Right cardiac atrium (tissue), 5 donors: Measurements from ENCODE around the gene MYO10. TPM values are rescaled to one million over a fixed set of nuclear protein-coding genes. Genes with fewer than 3 reads are reported as not detected.

ENCODE experiments used
- ATAC-seq, 2 donors: fragments of 200-7000 bp; cut with Tn5 transposase; one replicate each; pipeline versions ENCODE4 v1.8.0 to v1.9.1; 2020; ENCODE audit warnings: moderate library complexity in 2 of 2, mild to moderate bottlenecking in 1 of 2
- DNase-seq, 3 donors: peaks; one replicate each; pipeline ENCODE4 v3.0.0-alpha.2; 2020
- H3K27ac ChIP-seq: one replicate; pipeline ENCODE4 v1.5.1; 2013; ENCODE audit warnings: mild to moderate bottlenecking, low read length, control low read depth, moderate library complexity
- H3K27me3 ChIP-seq: one replicate; pipeline ENCODE4 v1.6.1; 2013; ENCODE audit not compliant: control insufficient read depth, insufficient read depth
- H3K4me1 ChIP-seq: one replicate; pipeline ENCODE4 v1.6.1; 2013; ENCODE audit warnings: low read length; ENCODE audit not compliant: control insufficient read depth, insufficient read depth
- H3K4me3 ChIP-seq: one replicate; pipeline ENCODE4 v1.5.1; 2013; ENCODE audit warnings: low read length, control low read depth
- H3K9me3 ChIP-seq: one replicate; pipeline ENCODE4 v1.6.1; 2013; ENCODE audit warnings: low read length; ENCODE audit not compliant: control insufficient read depth
- WGBS: extraction: QIAGEN DNeasy Blood & Tissue Kit; methylation state at CpG from one replicate; pipeline ENCODE4 v1.1.7; 2013; 5-methylcytosine and 5-hydroxymethylcytosine counted together
- intact Hi-C, 4 donors: fragments of 100-400 bp; cut with DNase I; formaldehyde crosslinking; loops; one replicate each; pipeline versions ENCODE4 v1.11.0 to v1.14.0; 2022 to 2023
- polyA plus RNA-seq: library from polyadenylated mRNA; stranded (reverse); fragments of 200-250 nt; gene quantifications from one replicate; pipeline ENCODE4 v1.2.3, GENCODE V29; 2013
- total RNA-seq, 4 donors: library from RNA; stranded (reverse); fragmentation: NEBNext Ultra II Directional; extraction: Animal tissue kit (Norgen Biotek cat#: 25700); gene quantifications; one replicate each; pipeline ENCODE4 v1.2.1, GENCODE V29; 2021
- donor health status: healthy with polysubstance abuse.
- donor health status: DM: no; HTN: yes; CAD: no.
- donor health status: DM: no; HTN: no; CAD: no.
- donor health status: DM: no; HTN: yes; CAD: no; lungs with severe emphysema.
- donor health status: DM: yes; HTN: yes; CAD: no.

MYO10 gene
- total and polyA plus RNA-seq, 5 donors, result 2.1 to 4.3 (median 3.1) TPM

DNA sequence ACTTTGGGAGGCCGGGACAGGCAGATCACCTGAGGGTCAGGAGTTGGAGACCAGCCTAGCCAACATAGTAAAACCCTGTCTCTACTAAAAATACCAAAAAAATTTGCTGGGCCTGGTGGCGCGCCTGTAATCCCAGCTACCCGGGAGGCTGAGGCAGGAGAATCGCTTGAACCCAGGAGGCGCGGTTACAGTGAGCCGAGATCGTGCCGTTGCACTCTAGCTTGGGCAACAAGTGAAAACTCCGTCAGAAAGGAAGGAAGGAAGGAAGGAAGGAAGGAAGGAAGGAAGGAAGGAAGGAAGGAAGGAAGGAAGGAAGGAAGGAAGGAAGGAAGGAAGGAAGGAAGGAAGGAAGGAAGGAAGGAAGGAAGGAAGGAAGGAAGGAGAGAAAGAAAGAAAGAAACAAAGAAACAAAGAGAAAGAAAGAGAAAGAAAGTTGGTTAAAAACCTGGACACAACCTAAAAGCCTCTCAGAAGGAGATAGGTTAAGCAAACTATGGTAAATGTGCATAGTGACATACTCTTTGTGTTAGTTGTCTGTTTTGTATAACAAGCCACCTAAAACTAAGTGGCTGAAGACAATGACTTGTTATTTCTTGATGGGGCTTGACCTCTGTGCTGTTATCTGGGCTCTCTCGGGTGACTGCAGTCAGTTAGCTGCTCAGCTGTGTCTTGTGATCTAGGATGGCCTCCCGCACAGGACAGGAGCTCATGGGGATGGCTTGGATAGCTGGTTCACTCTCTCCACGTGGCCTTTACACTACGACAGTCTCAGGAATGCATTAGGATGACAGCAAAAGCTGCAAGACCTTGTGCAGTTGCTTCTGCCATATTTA lies 8.0 kb upstream of the MYO10 start:
- intact Hi-C loops, result no loop called here
- Histone ChIP-seq H3K9me3 (peaks cover 2% of the 10 kb centered on the region), H3K27me3 (no peaks in the 10 kb centered on the region), H3K4me3 (no peak overlapping the region), H3K27ac (no peak overlapping the region), H3K4me1 (no peaks in the 10 kb centered on the region)
- no peak for ATAC-seq
- no peak for DNase-seq
- WGBS, result 72% methylated on average over 15 of the region's 15 CpGs

DNA sequence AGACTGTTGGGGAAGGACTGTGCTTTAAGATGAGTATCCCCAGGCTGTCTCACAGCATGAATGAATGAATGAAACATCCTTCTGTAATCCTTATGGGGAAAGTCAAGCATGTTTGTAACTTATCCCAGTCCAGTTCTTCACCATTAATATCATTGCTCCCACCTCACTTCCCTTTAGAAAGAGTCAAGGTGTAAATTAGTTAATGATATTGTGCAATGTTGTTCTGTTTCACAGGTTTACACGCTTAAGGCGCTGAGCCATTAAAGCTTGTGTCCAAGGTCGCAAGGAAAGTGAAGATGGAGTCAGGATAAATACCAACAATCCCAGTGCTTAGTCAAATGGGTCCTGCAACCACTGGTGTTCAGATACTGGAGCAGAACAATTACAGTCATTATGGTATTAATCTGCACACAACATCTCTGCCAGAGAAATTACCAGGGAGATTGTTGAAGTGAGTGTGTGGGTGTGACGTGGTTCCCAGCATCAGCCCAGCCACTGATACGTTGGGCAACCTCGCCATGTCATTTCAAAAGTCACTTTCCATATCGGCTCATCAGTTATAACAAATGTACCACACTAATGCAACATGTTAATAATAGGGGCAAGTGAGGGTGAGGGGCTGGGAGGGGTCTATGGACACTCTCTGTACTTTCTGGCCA lies 1.5 kb upstream of the MYO10 start:
- Histone ChIP-seq H3K9me3 (no peaks in the 10 kb centered on the region), H3K4me3 (no peak overlapping the region), H3K4me1 (peaks cover 2% of the 10 kb centered on the region), H3K27me3 (no peaks in the 10 kb centered on the region), H3K27ac (no peak overlapping the region)
- WGBS, result 78% methylated on average over 7 of the region's 7 CpGs
- DNase-seq, result no peak
- ATAC-seq, result no peak
- intact Hi-C loops, result loop anchor here in 2 of 4 donors (10.0 kb wide), 4 partner anchors 127 to 247 kb away; no protein-coding TSS in a partner anchor

DNA sequence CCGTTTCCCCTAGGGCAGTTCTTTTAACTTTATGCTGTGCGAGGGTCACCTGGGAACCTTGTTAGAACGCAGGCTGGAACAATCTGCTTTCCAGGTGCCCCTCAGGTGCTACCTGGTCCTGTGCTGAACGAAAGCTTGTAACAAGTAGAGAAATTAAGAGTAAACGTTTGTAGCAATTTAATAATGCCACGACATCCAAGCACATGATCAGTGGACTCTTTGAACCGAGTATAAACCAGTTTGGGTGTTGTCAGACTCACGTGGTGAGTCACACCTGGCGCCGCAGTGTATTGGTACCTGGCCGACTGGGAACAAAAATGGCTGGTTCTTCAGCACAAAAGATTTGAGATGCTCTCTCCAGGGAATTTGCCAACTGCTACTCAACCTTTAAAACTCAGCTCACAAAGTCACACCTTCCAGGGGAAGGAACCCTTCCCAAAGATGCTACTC lies 926 bp upstream of the MYO10 start:
- no peaks in the 10 kb centered on the region for H3K27me3 ChIP-seq
- peak overlapping the region; percentile 13 for H3K27ac ChIP-seq
- peak overlapping the region; percentile 51 for H3K4me3 ChIP-seq
- peaks cover 2% of the 10 kb centered on the region for H3K4me1 ChIP-seq
- intact Hi-C loops, result loop anchor here in 2 of 4 donors (10.0 kb wide), 4 partner anchors 128 to 248 kb away; no protein-coding TSS in a partner anchor
- no peaks in the 10 kb centered on the region for H3K9me3 ChIP-seq
- ATAC-seq (no peak), DNase-seq (no peak)
- 31% methylated on average over 11 of the region's 11 CpGs for WGBS

DNA sequence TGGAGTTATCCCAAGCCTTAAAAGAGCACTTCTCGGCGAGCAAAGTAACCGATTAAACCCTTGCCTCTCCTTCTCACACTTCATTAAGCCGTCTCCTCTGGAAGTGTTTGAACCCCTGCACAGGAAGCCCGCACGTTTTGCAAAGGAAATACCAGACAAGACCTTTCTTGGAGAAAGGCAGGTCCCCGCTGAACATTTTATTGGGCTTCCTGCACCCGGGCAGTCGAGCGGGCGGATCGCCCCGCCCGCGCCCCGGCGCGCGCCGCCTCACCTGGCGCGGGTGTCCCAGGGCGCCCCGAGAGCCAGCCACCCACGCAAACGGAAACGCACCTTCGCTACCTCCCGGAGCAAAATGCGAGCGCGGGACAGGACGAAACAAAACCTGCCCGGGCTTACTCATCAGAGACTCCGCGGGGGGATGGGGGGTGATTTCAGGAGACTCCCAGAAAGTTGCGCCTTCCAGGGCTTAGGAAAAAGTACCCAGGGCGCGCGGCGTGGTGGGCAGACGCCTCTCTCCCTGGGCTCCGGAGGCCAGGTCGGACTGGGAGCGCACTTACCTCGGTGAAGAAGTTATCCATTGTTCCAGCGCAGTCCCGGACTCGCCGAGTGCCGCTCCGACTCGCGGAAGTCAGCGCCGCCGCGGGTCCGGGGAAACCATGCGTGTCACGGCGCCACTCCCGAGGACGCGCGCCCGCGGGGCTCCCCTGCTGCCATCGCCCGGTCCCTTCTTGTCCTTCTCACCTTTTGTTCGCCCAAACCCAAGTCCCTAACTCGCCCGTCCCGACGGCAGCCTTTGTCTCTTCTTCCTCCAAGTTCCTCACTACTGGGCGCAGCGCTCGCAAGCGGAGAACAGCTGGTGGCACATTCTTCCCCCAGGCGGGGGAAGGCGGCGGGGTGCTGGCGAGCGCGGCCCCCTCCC lies 598 bp downstream of the MYO10 start:
- H3K4me3 ChIP-seq, result peak overlapping the region; percentile 51
- under 1% methylated on average over 85 of the region's 85 CpGs for WGBS
- peak overlapping the region; percentile 0 for H3K27ac ChIP-seq
- peaks cover 2% of the 10 kb centered on the region for H3K4me1 ChIP-seq
- ATAC-seq, result peak; percentile 22 to 58
- H3K27me3 ChIP-seq, result no peaks in the 10 kb centered on the region
- H3K9me3 ChIP-seq, result no peaks in the 10 kb centered on the region
- intact Hi-C loops, result loop anchor here in 2 of 4 donors (10.0 kb wide), 4 partner anchors 129 to 249 kb away; no protein-coding TSS in a partner anchor
- peak; percentile 46 to 75 (median 52) for DNase-seq

DNA sequence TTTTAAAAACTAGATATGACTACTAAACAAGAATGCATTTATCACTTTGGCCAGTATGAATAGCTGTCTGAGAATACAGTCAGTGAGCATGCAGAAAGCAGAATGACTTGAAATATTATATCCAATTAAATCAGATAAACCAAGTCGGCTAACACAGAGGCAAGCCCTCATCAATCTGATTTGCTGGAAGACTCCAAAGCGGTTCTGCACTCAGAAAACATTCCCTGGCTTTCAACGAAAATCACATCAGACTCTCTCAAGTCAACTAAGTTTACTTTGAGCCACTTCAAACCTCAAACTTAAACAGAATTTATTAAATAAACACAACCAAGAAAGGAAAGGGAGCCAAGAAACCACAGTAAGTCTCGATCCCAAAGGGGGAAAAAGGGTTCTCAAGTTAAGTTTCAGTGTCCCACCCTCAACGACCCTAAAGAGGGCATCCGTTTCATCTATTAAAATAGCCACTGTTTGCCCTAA lies 1.4 kb downstream of the MYO10 start:
- 5% methylated on average over 6 of the region's 6 CpGs for WGBS
- DNase-seq (no peak), ATAC-seq (no peak)
- H3K4me3 ChIP-seq, result peak overlapping the region; percentile 51
- H3K27me3 ChIP-seq, result no peaks in the 10 kb centered on the region
- H3K9me3 ChIP-seq, result no peaks in the 10 kb centered on the region
- intact Hi-C loops, result loop anchor here in 2 of 4 donors (10.0 kb wide), 4 partner anchors 130 to 250 kb away; no protein-coding TSS in a partner anchor
- peaks cover 4% of the 10 kb centered on the region for H3K4me1 ChIP-seq
- H3K27ac ChIP-seq, result no peak overlapping the region

DNA sequence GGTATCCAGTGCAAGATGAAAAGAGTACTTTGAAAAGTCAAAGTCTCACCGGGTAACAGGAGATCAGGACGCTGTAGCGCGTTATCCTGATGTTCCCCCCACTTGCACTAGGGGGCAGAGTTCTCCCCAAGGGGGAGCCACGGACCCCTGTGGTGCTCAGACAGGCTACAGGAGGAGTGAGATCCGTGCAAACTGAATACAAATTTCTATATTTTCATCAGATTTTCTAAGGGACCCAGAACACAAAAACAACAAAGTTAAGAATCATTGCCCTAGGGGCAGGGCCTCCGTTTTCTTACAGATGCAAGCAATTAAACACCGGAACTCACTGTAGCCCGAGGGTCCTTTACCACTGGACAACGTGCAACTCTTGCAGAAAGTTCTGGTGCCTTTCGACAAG lies 2.0 kb downstream of the MYO10 start:
- ATAC-seq (peak; percentile 53 to 70), DNase-seq (peak; percentile 44 to 74 (median 73))
- H3K27ac ChIP-seq, result no peak overlapping the region
- 8% methylated on average over 11 of the region's 11 CpGs for WGBS
- H3K4me3 ChIP-seq, result peak overlapping the region; percentile 51
- H3K9me3 ChIP-seq, result no peaks in the 10 kb centered on the region
- H3K27me3 ChIP-seq, result no peaks in the 10 kb centered on the region
- peaks cover 4% of the 10 kb centered on the region for H3K4me1 ChIP-seq
- intact Hi-C loops, result loop anchor here in 2 of 4 donors (10.0 kb wide), 4 partner anchors 131 to 251 kb away; no protein-coding TSS in a partner anchor

DNA sequence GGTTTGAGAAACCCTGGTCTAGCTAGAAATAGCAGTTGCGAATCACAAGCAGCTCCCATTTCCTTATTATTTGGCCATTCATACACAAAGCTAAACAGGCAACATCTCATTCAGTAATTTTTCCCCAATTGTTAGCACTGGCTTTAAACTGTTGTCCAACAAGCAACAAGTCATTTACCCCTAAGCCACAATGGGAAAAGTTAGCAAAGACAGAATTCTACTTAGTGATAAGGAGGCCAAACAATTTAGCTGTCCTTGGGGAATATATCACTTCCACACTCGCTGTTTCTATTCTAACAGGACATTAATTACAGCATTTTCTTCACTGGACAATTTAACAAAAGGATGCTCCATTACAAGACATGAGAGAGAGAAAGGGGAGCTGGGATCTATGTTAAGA lies 2.8 kb downstream of the MYO10 start:
- no peak for DNase-seq
- no peak overlapping the region for H3K27ac ChIP-seq
- no peaks in the 10 kb centered on the region for H3K9me3 ChIP-seq
- no peak for ATAC-seq
- intact Hi-C loops, result loop anchor here in 2 of 4 donors (10.0 kb wide), 4 partner anchors 131 to 251 kb away; no protein-coding TSS in a partner anchor
- H3K4me3 ChIP-seq, result no peak overlapping the region
- 58% methylated on average over 2 of the region's 2 CpGs for WGBS
- H3K27me3 ChIP-seq, result no peaks in the 10 kb centered on the region
- H3K4me1 ChIP-seq, result peaks cover 4% of the 10 kb centered on the region

DNA sequence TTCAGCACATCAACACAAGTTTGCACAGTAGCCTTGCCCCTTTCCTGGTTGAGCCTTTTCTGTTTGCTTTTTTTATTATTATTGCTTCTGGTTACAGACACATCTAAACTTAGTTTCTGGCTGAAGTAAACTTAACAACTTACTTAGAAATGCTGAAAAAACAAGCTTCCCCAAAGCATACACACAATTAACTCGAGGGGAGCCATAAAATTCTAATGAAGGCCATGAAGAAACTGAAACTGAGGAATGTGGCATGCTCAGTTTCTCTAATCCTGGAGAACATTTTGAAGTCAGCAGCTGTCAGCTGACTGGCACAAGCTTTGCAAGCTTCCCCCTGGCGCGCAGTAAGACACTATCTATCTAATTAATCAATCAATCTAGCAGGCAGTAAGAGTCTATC lies 3.7 kb downstream of the MYO10 start:
- intact Hi-C loops, result loop anchor here in 2 of 4 donors (10.0 kb wide), 4 partner anchors 132 to 252 kb away; no protein-coding TSS in a partner anchor
- DNase-seq (no peak), ATAC-seq (no peak)
- 73% methylated on average over 3 of the region's 3 CpGs for WGBS
- Histone ChIP-seq H3K4me3 (no peak overlapping the region), H3K27me3 (no peaks in the 10 kb centered on the region), H3K9me3 (no peaks in the 10 kb centered on the region), H3K27ac (no peak overlapping the region), H3K4me1 (peaks cover 4% of the 10 kb centered on the region)

DNA sequence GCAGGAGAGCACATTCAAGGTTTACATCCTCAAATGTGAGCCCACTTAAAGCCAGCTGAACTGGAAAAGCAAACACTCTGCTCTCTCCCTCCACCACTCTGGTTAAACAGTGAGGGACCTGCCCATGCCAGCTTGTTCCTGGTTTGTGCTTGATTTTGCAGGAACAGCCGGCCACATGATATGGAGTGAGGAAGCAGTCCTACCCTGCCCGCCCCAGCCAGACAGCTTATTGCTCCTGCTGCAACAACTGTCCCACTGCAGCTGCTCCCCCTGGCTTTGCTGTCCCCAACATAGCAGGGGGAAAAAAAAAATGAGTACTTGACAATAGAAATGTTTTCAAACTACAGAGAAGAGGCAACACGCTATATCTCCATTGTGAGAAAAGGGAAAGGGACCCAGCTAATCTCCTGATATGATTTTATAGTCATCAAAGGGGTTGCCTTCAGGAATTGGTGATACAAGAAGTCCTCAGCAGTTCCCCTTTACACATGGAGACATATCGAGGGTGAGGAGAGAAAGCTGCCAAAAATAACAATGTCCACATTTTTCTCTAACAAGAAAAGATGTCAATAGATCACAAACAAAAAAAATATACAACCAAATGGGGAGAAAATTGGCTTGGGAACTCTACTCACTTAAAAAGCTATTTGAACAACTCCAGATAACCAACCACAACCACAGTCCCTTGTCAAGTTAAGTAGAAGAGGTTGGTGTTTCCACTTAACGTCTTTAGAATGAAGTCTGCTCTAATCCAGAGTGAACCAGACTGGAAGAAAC lies 4.6 kb downstream of the MYO10 start:
- Histone ChIP-seq H3K27ac (no peak overlapping the region), H3K27me3 (no peaks in the 10 kb centered on the region), H3K9me3 (no peaks in the 10 kb centered on the region), H3K4me3 (no peak overlapping the region), H3K4me1 (peaks cover 1% of the 10 kb centered on the region)
- ATAC-seq (no peak), DNase-seq (no peak)
- intact Hi-C loops, result loop anchor here in 2 of 4 donors (10.0 kb wide), 4 partner anchors 133 to 253 kb away; no protein-coding TSS in a partner anchor
- WGBS, result 52% methylated on average over 5 of the region's 5 CpGs
